ENCODE results near the gene PSME2.

The PSME2 gene, protein sequence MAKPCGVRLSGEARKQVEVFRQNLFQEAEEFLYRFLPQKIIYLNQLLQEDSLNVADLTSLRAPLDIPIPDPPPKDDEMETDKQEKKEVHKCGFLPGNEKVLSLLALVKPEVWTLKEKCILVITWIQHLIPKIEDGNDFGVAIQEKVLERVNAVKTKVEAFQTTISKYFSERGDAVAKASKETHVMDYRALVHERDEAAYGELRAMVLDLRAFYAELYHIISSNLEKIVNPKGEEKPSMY

DNA sequence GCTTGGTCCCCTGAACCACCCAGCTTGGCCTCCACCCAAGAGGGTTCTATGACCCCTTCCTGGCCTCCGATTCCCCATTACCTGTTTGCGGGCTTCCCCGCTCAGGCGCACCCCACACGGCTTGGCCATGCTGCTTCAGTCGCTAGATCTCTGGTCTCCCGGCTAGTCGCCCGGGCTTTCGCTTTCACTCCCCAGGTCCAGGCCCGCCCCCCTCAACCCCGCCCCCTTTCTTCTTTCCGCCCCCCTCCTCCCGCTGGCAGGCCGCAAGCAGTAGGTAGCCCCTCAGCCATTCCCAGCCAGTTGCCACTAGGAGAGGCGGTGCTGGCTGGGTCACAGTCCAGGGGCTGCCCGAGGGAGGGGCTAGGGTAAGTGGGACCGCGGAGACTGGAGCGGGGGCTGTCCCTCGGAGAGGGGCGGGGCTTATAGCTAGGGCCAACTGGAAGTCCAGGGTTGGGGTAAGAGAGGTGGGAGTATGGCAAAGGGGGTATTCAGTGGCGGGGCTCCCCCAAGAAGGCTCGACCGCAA, at the start of gene PSME2:
PSME2 (minus strand) TSS at position 158 of the 525 bp plus-strand sequence; CDS start at position 129, 29 bp downstream.
- DNase-seq, result peak; percentile 89

DNA sequence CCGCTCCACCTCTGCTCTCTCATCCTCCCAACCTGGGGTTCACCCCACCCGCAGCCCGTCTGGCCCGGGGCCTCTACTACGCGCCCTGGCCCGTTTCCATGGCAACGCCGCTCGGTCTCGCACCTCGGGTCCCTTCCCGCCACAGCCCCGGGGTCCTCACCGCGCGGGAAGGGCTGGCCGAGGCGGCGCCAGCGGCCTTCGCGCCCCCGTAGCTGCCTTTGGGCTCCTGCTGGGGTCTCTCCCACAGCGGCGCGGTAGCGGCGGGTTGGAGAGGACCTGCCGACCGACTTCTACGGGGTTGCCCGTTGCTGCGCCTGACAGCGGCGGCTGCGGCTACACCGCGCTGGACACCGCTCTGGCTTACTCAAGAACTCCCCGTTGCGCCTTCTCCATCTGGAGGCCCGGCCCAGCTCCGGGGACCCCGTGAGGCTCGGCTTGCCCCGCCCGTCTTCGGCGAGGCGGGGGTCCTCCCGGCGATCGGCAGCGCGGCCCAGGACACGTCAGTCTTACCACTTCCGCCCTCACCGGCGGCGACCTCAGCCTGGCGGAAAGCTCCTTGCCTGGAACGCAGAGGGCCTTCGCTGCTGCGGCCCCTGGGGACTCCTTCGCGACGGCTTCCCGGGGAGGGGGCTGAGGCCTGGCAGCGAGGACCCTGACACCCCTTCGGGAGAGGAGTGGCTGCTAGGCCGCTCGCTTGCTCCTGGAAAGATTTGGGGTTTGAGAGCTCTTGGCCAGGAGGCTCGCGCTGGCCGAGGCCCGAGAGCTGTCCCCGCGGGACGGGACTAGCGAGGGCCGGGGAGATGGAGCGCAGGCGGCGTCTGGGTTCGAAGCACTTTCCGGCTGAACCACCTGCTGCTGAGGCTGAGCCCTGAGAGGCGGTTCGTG, 49.0 kb upstream of the PSME2 start, which contains the start of gene TM9SF1:
TM9SF1 (minus strand) TSS at position 256 of the 885 bp plus-strand sequence. CDS start 422 bp downstream, outside the sequence.
- DNase-seq, result peak; percentile 92

DNA sequence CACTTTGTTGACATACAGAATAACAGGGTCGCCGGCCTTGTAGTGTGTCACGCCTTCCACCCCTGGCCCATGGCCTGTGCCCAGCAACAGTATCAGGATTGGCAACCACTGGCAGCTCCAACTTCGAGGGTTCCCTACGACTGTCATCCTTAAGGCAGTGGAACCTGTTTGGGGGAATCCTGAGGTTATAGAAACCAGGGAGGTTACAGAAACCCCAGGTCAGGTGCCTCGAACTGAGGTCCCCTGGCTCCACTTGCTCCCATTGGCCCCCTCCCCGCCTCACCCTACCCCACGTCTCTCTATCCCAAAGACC, 48.4 kb upstream of the PSME2 start:
- DNase-seq, result no peak

DNA sequence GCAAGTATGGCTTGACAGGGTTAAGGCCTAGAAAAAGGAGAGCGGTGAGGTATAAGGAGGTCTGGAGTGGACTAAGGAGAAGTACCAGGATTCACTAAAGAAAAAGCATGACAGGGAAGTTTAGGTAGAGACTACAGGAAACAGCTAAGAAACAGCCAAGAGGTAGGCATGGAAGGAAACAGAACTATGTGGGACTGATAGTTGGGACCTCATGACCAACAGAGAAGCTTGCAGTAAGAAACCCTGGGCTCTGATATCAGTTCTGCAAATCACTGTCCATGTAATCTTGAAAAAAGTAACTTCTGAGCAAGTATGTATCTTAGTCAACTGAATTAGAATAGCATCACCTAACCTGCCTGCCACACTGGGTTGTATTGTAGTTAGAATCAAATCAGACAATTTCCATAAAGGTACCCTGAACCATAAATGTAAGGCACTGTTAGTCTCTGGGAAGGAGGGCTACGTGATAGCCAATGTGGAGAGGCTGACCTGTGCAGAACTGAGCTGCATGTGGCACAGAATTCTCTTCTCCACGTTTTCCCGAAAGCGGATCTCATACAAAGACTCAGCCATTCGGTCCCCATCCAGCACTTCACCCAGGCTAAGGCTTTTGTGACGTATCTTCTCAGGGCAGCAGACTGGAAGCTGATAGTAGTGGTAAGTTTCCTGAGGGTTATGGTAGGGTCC, 47.9 kb upstream of the PSME2 start:
- DNase-seq, result no peak

DNA sequence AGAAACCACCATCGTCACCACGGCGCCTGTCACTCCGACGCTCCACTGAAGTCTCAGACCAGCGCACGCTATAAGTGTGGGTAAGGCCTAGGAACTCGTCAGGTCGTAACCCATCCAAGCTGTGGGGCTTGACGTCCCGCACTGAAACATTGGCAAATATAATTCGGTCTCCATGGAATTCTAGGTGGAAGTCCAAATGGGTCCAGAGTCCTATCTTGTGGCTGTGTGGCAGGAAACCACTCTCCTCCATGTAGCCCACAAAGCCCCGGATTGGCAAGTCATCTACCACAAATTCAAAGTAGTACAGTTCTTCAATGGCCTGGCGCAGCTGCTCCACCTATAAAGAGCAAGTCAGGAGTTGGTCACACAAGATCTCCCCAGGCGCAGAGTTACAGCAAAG, 46.5 kb upstream of the PSME2 start:
- no peak for DNase-seq

DNA sequence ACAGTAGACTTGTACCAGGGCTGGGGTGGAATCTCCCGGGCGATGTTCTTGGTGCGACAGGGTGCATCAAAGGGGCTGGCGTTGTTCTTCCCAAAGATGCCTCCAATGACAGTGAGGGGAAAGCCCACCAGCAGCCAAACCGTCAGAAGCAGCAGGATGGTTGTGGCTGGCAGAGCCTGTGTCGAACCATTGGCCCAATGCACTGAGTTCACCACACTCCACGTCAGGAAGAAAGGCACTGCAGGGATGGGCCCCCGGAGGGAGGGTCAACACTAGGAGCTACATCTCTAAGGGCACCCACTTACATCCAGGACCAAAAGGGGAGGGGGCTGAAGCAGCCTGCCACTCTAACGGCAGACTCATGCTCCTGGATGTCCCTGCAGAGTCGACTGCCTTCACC, 44.0 kb upstream of the PSME2 start:
- no peak for DNase-seq

DNA sequence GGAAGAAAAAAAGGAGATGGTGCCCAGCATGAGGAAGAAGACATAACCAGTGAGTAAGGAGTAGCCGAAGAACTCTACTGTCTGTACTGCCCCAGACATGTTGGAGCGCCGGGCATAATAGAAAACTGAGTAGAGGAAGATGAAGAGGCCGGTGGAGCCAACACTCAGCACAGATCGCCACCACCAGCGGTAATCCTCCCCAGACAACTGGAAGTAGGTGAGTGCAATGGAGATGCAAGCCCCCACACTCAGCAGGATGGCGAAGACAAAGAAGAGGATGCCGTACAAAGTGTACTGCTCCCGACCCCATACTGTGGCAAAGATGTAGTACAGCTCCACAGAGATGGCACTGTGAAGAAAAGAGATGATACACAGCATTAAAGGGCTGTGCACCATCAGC, 43.0 kb upstream of the PSME2 start:
- no peak for DNase-seq

DNA sequence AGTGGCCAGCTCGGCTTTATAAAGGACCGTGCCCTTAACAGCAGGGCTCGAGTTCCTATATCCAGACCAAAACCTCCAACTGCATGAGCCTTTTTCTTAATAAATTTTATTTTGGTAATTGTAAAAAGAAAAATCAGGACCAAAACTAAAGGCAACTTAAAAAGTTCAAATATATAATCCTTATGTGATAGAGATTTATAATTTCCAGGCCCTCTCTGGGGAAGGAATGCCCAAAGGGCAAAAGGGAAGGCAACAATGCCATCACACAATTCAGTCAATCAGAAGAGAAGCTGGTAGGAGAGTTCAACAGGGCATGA, 42.6 kb upstream of the PSME2 start:
- no peak for DNase-seq

DNA sequence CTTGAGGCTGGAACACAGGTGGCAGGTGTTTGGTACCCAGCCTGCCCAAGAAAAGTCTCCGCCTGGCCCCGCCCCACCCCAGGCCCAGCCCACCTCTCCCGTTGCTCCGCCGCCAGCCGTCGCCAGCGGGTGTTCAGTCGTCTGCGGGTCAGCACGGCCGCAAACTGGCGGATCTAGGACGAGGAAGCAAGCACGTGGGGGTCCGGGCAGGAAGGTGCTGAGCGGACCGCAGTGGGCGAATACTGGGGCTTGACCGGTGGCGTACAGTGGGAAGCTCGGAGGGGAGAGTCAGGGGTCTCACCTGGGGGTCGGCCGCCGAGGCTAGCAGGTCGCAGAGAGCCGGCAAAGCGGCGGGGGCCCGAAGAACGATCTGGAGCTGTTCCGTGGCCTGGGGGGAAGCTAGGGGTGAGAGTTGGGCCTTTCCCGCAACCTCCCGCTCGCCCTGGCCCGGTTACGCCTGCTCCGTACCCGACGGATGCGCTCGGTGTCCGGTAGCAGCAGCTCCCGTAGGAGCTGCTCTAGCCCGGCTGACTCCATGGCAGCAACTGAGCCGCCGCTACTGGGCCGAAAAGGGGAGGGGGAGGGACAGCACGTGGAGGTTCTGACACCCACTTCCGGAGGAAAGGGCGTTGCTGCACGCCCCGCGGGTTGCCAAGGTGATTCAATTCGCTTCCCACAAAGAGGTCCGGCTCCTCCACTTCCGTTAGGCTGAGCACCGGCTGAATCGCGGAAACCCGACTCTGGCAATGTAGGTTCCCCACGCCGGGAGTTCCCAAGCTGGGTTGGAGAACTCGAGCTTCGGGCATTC, 42.0 kb upstream of the PSME2 start, which contains the start of gene IPO4:
IPO4 (minus strand) TSS at position 566 of the 808 bp plus-strand sequence; CDS start at position 537, 29 bp downstream.
- DNase-seq, result peak; percentile 97

DNA sequence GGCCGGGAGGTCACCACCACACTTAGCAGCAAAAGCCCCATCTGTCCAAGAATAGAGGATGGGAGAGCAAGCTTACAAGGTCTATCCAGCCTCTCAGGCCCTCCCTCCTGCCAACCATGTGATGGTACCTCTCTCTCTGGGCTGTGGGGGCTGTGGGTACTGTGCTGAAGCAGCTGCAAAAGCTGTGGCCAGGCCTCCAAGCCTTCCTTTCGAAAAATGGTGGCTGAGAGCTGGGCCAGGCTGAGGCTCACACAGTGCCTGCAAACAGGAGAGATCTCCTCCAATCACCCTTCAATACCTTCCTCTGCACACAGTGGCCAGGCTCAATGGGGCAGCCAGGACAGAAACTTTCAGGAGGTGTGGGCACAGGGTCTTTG, 41.1 kb upstream of the PSME2 start:
- DNase-seq, result no peak

DNA sequence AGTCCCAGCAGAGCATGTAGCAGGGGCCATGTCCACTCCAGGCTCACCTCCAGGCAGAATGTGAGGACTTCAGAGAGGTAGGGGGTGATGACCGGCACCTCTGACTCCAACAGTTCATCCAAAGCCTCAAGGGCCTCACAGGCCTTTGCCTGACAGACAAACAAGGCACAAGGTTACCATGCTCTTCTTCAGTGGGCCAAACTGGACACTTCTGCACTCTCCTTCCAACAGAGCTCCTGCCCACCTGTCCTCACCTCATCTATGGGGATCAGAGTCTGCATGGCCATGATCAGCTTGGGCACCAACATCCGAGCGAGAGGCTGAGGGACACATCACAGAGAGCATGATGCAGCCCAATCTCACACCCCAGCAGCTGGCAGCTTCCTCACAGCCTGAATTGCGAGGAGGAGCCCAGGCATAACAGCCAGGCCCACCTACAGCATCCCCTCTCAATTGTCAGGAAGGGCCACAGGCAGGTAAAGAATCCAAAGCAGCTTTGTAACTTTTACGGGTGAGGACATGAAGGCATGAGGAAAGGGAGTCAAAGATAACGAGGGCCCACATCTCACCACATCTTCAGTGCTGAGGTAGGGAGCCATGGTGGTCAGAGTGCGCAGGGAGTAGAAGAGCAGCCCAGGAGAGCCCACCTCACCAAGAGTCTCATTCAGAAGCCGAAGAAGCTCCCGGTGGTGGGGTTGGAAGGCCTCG, 40.6 kb upstream of the PSME2 start:
- no peak for DNase-seq

DNA sequence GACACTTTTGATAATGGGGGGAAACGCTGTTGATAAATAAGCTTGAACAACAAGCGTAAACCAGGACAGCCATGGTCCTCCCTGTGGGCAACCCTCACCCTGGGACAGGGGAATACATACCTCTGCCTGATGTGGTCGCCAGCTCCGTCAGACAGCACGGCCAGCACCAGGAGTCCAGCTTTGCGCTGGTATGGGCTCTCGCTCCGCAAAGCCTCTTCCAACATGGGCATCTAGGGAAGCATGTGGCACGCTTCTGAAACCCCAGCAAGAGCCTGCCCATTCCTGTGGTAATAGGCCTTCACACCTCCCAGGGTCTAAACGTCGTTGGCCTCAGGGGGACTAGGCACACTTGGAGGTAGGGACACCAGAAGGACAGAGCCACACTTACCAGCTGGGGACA, 39.3 kb upstream of the PSME2 start:
- DNase-seq, result no peak

DNA sequence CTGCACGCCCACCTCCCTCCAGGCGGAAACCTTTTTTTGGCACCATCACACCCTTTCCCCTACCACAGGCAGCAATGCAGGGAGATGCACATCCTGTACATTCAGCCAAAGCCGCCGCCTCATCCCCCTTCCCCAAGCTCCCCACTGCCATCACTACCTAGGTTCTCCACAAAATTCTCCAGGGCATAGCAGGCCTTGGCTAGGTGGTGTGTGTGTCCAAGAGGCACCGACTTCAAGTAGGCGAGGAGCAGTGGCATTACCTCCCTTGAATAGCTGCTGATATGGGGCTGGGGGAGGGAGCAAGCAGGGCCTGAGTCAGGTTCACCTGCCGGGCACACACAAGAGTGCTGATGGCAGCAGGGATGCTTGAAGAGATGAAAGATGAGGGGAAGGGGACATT, 38.6 kb upstream of the PSME2 start:
- DNase-seq, result no peak

DNA sequence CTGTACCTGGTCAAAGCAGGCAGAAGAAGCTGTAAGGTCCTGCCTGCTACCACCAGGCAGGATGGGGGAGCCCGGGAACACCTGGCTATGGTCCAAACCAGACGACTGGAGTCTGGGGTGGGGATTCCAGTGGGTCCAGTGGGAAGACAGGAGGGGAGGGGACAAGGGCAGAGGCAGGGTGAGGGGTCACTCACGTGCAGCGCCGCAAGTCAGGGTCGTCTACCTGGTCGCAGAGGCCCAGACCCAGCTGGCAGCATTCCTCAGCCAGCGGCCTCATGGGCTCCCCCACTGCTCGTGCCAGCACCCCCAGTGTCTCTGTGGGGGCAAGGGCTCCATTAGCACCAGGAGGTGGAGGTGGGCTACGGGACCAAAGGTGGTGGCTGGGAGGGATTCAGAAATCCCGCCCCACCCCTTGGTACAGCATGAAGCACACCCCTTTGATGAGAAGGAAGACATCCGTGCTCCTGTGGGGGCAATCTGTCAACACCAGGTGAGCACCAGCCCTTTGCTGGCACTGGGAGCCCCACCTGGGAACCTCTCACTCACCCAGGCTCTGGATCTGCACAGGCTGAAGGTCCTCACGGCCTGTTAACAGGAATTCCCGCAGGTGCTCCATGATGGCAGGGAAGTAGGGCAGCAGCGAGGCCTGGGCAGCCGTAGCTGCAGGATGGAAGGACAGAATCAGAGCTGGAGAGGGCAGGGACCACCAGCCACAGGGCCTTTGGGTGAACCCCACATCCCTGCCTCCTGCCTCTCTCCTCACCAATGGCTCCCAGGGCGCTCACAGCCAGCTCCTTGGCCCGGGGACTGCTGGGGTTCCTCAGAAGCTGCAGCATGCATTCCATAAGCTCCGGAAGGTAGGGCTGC, 37.9 kb upstream of the PSME2 start:
- DNase-seq, result no peak

DNA sequence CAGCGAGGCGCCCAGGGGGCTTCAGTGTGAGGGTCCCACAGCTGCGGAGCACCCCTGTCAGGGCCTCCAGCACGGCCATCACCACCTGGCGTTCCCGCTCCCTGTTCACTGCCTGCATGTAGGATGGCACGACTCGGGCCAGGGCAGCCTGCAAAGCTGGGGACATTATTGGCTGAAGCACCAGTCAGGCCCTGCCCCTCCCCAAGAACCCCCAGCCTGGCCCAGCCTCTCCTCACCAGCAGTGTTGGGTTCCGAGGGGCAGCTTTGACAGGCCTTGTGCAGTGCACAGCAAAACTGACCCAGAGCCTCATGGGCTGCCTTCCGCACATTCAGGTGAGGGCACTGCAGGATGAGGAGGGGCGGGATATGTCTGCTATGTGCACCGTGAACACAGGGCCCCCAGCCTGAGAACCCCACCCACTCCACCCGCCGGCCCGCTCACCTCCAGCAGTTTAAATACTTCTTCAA, 36.6 kb upstream of the PSME2 start:
- DNase-seq, result no peak

DNA sequence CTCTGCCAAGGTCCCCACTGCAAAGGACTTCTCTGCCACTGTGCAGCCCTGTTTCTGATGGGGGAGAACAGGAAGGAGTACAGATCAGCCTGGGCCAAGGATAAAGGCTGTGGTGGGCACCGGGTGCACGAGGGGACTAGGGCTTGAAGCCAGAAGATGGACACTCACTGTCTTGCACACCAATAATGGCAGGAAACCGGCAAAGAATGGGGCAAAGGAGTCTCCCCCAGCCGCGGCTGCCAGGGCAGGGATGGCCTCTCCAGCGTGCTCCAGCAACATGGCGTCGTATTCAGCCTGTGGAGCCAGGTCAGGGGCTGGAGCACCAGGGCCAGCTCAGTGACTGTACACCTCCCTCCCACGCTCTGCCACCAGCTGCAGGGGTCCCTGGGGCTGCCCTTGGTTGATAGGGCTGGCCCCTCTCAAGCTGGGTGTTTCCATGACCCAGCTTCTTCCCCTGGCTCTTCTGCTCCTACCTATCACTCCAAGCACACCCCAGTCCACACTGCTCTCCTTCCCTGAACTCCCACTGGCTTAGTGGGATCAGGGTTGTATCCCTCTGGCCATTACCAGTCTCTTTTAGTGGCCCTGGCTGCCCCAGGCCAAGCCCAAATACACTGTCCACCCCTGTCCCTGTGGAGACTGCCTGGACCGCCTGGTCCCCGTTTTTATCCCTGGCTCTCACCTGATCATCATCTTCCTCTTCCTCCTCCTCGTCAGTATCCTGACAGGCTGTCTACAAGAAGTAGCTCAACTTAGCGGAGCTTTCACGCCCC, 35.9 kb upstream of the PSME2 start:
- no peak for DNase-seq

DNA sequence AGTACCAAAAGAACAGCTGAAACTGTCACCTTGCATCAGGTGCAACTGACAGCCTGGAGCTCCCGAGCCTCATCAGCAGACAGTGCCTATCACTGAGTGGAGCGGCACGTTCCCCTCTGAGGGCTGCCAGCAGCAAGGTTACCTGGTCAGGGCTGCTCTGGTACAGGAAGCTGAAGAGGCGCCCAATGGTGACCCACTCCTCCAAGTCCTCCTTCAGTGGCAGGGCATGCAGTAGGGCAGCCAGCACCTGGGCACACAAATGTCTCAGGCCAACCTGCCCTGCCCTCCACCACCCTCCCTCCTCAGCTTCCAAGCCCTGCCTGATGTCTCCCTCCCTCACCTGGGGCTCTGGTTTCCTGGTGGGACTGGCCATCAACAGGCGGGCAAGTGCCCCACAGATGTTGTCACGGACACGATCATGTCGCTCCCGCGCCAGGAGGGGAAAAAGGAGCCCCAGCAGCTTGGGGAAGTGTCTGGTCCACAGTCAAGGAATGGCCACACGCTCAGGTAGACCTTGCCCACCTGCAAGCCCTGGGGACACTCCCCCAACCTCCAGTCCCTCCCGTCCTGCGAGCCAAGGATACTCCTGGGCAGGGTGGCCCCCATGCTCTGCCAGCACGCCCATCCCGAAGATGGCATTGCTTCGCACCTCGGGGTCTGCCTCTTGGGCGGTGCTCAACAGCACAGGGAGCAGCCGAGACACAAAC, 35.1 kb upstream of the PSME2 start:
- no peak for DNase-seq

DNA sequence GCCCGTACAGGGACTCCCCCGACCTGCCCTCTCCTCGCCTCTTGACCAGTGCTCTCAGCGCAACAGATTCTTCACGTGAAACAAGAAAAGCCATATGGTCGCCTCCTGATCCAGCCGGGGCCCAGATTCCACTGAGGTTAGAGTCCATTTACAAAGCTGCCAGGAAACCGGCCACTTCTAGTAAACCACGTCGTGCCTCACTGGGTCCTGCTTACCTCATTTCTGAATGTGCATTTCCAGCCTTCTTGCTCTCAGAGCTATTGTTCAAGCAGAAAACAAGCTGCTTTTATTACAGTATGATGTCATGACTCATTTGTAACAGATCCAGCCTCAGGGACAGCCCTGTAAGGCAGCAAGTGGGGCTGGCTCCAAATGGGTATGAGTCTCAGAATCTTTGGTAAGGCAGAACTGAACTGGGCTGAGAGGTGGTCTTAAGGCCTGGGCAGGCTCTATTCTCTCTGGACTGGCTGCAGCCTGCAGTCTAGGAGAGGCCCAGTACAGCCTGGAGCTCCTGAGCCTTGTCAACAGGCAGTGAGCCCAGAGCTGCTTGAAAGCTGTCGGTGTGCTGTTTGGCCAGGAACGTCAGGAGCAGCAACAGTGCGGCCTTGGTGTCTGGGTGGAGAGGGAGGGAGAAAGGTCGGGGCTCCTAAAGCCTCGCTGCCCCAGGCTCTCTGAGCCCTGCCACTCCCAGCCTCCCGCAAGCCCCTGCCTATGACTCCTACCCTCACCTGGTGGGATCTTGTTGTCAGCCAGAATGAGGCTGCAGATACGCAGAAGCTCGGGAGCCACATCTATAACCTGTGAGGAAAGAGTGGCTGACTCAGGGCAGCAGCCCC, 33.8 kb upstream of the PSME2 start:
- no peak for DNase-seq

All from CD4-positive, alpha-beta T cell treated with Interleukin-12 subunit alpha and Interleukin-12 subunit beta, for 1 hour (primary cell).